ENCODE measurements around the gene CEBPA.

DNA sequence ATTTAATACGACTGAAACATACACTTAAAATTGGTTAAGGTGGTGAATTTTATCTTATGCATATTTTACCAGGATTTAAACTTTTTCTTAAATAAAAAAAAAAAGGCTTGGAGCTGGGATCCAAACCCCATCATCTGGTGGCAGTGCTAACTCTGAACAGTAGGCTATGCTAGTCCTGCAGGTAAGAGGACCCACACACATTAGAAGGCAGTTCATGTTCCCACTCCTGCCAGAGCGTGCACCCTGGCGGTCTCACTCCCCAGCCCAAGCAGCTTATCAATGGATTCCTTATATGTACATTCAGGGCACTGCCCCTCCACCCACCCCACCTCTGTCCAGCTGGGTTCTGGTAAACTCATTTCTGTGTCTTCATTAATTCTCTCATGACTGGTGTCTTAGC lies 31.3 kb upstream of the CEBPA start:
- TF ChIP-seq, protein P1, sequence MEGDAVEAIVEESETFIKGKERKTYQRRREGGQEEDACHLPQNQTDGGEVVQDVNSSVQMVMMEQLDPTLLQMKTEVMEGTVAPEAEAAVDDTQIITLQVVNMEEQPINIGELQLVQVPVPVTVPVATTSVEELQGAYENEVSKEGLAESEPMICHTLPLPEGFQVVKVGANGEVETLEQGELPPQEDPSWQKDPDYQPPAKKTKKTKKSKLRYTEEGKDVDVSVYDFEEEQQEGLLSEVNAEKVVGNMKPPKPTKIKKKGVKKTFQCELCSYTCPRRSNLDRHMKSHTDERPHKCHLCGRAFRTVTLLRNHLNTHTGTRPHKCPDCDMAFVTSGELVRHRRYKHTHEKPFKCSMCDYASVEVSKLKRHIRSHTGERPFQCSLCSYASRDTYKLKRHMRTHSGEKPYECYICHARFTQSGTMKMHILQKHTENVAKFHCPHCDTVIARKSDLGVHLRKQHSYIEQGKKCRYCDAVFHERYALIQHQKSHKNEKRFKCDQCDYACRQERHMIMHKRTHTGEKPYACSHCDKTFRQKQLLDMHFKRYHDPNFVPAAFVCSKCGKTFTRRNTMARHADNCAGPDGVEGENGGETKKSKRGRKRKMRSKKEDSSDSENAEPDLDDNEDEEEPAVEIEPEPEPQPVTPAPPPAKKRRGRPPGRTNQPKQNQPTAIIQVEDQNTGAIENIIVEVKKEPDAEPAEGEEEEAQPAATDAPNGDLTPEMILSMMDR (IDR thresholded peaks at IDR 0.05 in 8 of 11, conservative IDR thresholded peaks at IDR 0.05 in 3 of 11), result no peak
- no peak for TF ChIP-seq POLR2AphosphoS5 (IDR thresholded peaks at IDR 0.05)

Measured in spleen (tissue), 7 donors.